HG03045 (cell line): Measurements from ENCODE around the gene TUG1.
A peak's percentile ranks its signal among the peaks of the same experiment; 100 is the strongest.

Source experiments
- ATAC-seq: cut with Tn5 transposase; IDR thresholded peaks from one replicate; pipeline ENCODE4 v1.9.1; 2021; ENCODE audit warnings: mild to moderate bottlenecking, moderate library complexity; ENCODE audit not compliant: unreplicated experiment

TUG1 gene

DNA sequence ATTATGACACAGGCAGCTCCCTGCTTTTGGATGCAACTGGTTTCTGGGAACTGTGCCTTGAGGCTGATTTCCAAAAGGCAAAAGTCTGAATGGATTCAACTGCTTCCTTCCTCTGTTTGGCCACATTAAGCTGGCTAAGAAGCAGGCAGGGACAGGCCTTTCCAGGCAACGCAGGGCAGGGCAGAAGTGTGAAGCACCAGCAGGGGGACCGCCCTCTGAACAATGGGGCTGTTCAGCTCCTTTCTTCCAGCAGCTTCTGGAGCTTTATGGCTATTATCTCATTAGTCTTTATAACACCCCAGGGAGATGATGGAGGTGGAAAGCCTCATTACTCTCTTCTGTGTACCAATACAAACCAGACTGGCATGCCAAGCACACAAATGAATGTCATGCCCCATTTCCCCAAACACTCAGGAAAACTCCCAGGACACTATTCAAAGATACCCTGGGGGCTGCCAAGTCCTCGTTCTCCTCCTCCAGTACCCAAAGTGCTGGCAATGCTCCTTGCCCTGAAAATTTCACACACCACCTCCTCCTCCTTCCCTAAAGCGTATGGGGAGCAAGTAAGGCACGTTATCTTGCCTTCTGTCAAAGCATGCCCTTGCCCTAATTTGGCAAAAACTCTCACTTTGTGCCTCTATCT, 21.8 kb upstream of the TUG1 start:
- no peak for ATAC-seq

- no peak for ATAC-seq
Measured at GRCh38 chr22:30947816-30948454, 21.1 kb upstream of the TUG1 start.

DNA sequence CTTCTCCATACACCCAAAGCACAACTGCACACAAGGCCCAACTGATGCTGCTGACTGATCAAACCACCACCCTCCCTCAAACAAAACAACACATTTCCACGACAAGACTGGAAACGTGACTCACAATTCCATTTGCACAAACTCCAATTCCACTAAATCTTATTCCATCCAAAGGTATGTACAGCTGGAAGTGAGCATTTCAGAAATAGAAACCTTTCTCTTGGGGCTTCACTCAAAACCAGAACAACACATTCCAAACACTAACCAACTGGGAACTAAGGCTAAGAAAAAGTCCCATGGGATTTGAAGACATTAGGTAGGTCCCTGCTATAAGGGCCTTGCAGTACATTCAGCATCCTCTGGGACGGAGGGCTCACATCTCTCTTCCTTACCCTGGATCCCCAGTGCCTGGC, 20.1 kb upstream of the TUG1 start:
- no peak for ATAC-seq

- ATAC-seq, result no peak
Measured at GRCh38 chr22:30949934-30950660, 19.0 kb upstream of the TUG1 start.

DNA sequence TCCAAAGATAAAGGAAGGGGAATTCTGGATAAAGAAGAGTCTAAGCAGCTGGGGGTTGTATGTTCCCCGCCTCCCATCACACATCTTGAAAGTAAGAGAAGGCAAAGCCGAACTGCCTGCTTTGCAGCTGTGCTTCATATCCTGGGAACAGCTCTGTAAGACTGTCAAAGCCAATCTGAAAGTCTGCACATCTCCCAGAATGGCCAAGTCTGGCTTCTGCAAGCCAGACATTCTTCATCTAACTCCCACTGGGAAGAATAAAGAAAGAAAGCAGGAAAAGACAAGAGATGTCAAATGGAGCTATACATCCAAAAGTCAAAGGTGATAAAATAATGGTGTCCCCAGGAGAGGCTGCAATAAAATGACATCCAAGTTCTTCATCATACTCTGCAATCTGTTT, 15.9 kb upstream of the TUG1 start:
- no peak for ATAC-seq

GRCh38 chr22:30955153-30955552, 13.9 kb upstream of the TUG1 start:
- ATAC-seq, result no peak

DNA sequence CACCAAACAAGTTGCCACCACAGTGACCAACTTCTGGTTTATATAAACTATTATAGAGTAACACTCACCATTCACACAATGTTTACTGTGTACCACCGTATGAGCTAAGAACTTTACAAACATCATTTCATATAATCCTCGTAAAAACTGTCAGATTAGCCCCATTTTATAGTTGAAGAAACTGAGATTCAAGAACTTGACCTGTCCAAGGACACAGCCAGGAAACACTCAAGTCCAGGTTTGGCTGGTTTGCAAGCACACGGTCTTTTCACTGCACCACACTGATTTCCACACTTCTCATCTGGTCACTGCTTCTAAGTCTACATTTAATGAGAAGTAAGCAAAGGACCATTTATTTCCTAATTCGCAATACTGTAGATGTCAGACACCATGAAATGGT, 4.2 kb upstream of the TUG1 start:
- ATAC-seq, result no peak

- ATAC-seq, result peak; percentile 17
Measured at GRCh38 chr22:30968015-30968923, 796 bp upstream of the TUG1 start, which contains the start of gene MORC2. Gene MORC2, minus strand, starts transcription at chr22:30968774. Its CDS starts 885 bp downstream, at chr22:30967889.

GRCh38 chr22:30969532-30970355, 679 bp downstream of the TUG1 start:
- ATAC-seq, result peak; percentile 44

DNA sequence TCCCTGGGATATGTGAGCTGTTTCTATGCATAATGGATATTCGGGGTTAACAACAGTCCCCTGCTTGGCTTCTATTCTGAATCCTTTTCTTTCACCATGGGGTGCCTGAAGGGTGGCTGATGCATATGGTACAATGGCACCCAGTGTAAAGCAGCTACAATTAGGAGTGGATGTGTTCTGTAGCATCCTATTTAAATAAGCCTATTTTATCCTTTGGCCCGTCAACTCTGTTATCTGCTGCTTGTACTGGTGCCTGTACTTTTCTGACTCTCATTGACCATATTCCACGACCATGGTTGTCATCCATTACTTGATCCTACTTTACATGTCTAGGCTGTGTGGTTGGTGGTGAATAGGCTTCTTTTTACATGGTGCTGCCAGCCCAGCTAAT, 1.3 kb downstream of the TUG1 start:
- no peak for ATAC-seq

GRCh38 chr22:30978304-30978962, 9.4 kb downstream of the TUG1 start:
- no peak for ATAC-seq

GRCh38 chr22:30979932-30980331, 10.9 kb downstream of the TUG1 start:
- ATAC-seq, result no peak

- no peak for ATAC-seq
Measured at GRCh38 chr22:30982512-30982911, 13.4 kb downstream of the TUG1 start.

- no peak for ATAC-seq
Measured at GRCh38 chr22:30984317-30984716, 15.3 kb downstream of the TUG1 start.

DNA sequence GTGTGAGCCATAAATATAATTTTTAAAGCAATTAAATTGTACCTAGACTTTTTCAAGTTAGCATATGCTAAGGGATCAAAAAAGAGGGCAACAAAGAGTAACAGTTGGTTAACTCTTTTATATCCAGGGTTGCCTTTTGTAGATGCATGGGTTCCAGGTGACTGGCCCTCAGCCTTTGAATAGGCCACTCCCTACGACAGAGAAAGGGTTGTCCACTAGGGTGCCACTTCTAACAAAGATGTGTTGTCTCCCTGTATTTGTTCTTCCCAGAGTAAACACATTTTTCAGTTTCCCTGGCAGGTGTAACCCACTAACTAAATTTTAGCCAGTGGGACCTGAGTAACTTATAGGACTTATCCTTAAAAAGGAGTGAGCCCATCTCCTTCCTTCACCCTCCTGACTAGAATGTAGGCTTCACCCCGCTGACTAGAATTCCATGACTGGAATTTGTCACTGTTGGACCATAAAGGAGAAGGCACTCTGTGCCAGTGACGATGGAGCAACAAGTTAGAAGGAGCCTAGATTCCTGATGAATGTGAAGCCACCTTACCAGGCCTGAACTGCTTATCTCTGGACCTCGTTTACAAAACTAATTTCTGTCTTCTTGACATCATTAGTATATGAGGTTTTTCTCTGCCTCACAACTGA, 16.6 kb downstream of the TUG1 start:
- no peak for ATAC-seq

DNA sequence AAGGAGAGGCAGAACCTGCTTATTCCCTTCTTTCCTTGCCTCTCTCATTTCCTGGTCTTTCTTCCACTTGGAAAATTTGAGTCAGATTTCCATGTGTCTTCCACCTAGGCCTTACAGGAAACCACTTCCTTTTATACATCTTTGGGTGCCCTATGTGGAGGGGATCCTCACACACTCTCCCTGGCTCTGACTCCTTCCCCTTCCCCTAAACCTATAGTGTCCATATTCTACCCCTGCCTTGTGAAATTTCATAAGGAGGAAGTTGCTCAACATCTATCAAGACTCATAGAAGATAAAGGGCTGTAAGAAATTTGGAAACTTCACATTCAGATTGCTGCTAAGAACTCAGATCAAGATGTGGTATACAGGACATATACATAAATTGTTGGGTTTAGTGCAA, 20.4 kb downstream of the TUG1 start:
- no peak for ATAC-seq

DNA sequence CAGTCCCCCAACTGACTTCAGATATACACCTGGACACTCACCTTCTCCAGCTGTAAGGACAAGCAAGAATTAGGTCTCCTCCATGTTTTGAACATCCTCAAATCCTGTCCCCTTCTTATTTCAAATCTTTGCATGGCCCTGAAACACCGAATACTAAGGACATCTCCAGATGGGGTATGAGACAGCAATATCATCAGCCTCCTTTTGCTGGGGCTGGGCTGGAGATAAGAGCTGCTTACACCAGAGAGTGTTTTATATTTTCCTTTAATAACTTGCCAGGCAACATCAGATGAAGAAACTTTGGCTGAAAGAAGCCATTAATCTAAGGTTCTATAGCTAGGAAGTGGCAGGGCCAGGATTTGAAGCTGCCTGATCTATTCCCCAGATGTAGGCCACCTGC, 21.6 kb downstream of the TUG1 start:
- ATAC-seq, result no peak

DNA sequence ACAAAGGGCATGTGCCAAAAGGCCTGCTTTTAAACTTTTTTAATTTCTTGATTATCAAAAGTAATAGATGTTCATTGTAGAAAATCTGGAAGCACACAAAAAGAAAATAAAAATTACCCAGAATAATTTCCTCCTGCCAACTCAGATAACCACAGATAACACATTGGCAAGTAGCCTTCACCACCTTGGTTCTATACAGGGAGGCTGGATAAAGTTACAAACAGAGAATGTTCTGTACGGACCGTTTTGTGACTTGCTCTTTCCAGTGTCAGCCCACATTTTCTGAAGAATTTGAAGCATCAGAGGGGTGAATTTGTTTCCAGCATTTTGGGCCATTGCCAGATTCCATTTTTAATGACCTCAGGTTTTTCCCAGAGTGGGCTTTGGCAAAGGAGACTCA, 23.5 kb downstream of the TUG1 start:
- ATAC-seq, result no peak

- no peak for ATAC-seq
Measured at GRCh38 chr22:30994960-30995359, 25.9 kb downstream of the TUG1 start.
